Kidney epithelial cell (primary cell): ENCODE data around the gene NBEAL2. TPM values are rescaled to one million over a fixed set of nuclear protein-coding genes. Genes with fewer than 3 reads are reported as not detected.

Experiments used
- DNase-seq: peaks from one replicate; pipeline ENCODE4 v3.0.0-alpha.2; 2010; ENCODE audit warnings: low read depth
- H3K27me3 ChIP-seq: 2 replicates; pipeline ENCODE4 v1.6.0; 2011; ENCODE audit warnings: low read length; ENCODE audit not compliant: control insufficient read depth, insufficient read depth
- H3K36me3 ChIP-seq: 2 replicates; pipeline ENCODE4 v1.5.1; 2011; ENCODE audit warnings: low read length; ENCODE audit not compliant: control insufficient read depth, insufficient read depth
- H3K4me3 ChIP-seq: 2 replicates; pipeline ENCODE4 v1.5.1; 2011; ENCODE audit warnings: low read depth, mild to moderate bottlenecking, control low read depth, low read length
- CTCF ChIP-seq: IDR thresholded peaks from 2 replicates; pipeline ENCODE4 v1.5.1; 2011; ENCODE audit warnings: mild to moderate bottlenecking, moderate library complexity, low read length, control low read depth, inconsistent platforms; ENCODE audit not compliant: insufficient read depth, poor library complexity, severe bottlenecking
- total RNA-seq: library from RNA; depleted of rRNA; stranded (reverse); fragments of >200 nt; gene quantifications from 2 replicates; pipeline ENCODE4 v1.2.3, GENCODE V29; 2015

The NBEAL2 gene
- 37.5 and 53.7 TPM in 2 replicates for total RNA-seq

- H3K4me3 ChIP-seq = peak within 1 kb of the TSS; percentile 58
- no peaks in the 10 kb centered on the region for H3K27me3 ChIP-seq
- DNase-seq = peak; percentile 69
- no peak for TF ChIP-seq CTCF
- no peaks in the 10 kb centered on the region for H3K36me3 ChIP-seq
Measured at GRCh38 chr3:46978985-46979944, at the start of gene NBEAL2. Gene NBEAL2 (plus strand): TSS chr3:46979666. CDS start chr3:46979862, 196 bp downstream.

- no peak for DNase-seq
- Histone ChIP-seq H3K27me3 (no peaks in the 10 kb centered on the region), H3K36me3 (peaks cover 1% of the 10 kb centered on the region), H3K4me3 (no peak overlapping the region)
- TF ChIP-seq CTCF = no peak
Measured at GRCh38 chr3:46930166-46930944, 49.1 kb upstream of the NBEAL2 start.

- peaks cover 1% of the 10 kb centered on the region for H3K36me3 ChIP-seq
- DNase-seq = no peak
- TF ChIP-seq CTCF = no peak
- no peak overlapping the region for H3K4me3 ChIP-seq
- H3K27me3 ChIP-seq = no peaks in the 10 kb centered on the region
Measured at GRCh38 chr3:46930945-46931403, 48.5 kb upstream of the NBEAL2 start.

- TF ChIP-seq CTCF = no peak
- no peaks in the 10 kb centered on the region for H3K36me3 ChIP-seq
- no peaks in the 10 kb centered on the region for H3K27me3 ChIP-seq
- H3K4me3 ChIP-seq = no peak overlapping the region
- no peak for DNase-seq
Measured at GRCh38 chr3:46931631-46932331, 47.7 kb upstream of the NBEAL2 start.

GRCh38 chr3:46932455-46933225 lies 46.8 kb upstream of the NBEAL2 start:
- Histone ChIP-seq H3K4me3 (no peak overlapping the region), H3K36me3 (no peaks in the 10 kb centered on the region), H3K27me3 (no peaks in the 10 kb centered on the region)
- DNase-seq = no peak
- TF ChIP-seq CTCF = no peak
